H1 (cell line): ENCODE data around the gene USH1C. TPM values are rescaled to one million over a fixed set of nuclear protein-coding genes. Genes with fewer than 3 reads are reported as not detected.

ENCODE experiments used
- CHD7 ChIP-seq: fragments of 300-600 bp; sonication (generic); IDR thresholded peaks from 2 replicates; pipeline ENCODE4 v1.7.1; 2012; ENCODE audit warnings: low read length, moderate library complexity, mild to moderate bottlenecking, inconsistent platforms; ENCODE audit not compliant: insufficient replicate concordance
- CREB1 ChIP-seq: IDR thresholded peaks from 2 replicates; pipeline ENCODE4 v1.6.1; 2012; ENCODE audit warnings: inconsistent platforms
- PHF8 ChIP-seq: fragments of 200-600 bp; sonication (generic); conservative IDR thresholded peaks from 2 replicates; pipeline ENCODE4 v1.7.1; 2012; ENCODE audit warnings: low read depth, mild to moderate bottlenecking, inconsistent platforms, low read length, moderate library complexity
- SP1 ChIP-seq: IDR thresholded peaks from 2 replicates; pipeline ENCODE4 v1.6.1; 2011; ENCODE audit warnings: low read depth, low read length
- polyA plus RNA-seq, 7 experiments: library from polyadenylated mRNA; depleted of rRNA in 3 of 7; stranded (reverse) in 5 of 7; unstranded in 2 of 7; fragments of >200 nt in 5 of 7; fragments of 200-250 nt in 2 of 7; gene quantifications; 1 replicate in 5 of 7; 2 replicates in 1 of 7; 4 replicates in 1 of 7; pipeline versions ENCODE4 v1.2.1 to v1.2.3, GENCODE V29; 2011 to 2013; ENCODE audit warnings: missing spikeins in 2 of 7, mixed read lengths in 2 of 7
- total RNA-seq: library from RNA; stranded (reverse); fragmentation: NEBNext Ultra II Directional; extraction: Animal tissue kit (Norgen Biotek cat#: 25700); gene quantifications from 2 replicates; pipeline ENCODE4 v1.2.1, GENCODE V29; 2021

USH1C gene
- total and polyA plus RNA-seq, 2 of the 8 experiments (the other 6 are each of a cell fraction or from before 2014, with no cell fraction given), result 1.3 to 1.6 TPM

GRCh38 chr11:17510507-17511206 lies 33.6 kb downstream of the USH1C start (continued):
- TF ChIP-seq CHD7, result no peak
- TF ChIP-seq SP1, result no peak
- no peak for TF ChIP-seq CREB1
- TF ChIP-seq PHF8, result no peak
